Ishikawa (cell line): ENCODE results near the gene DNAH8.

Source experiments
- CREB1 ChIP-seq: IDR thresholded peaks from 2 replicates; pipeline ENCODE4 v1.6.1; 2012; ENCODE audit warnings: low read depth
- EGR1 ChIP-seq: IDR thresholded peaks from 2 replicates; pipeline ENCODE4 v1.6.1; 2012
- EP300 ChIP-seq: IDR thresholded peaks from 2 replicates; pipeline ENCODE4 v1.6.1; 2012; ENCODE audit warnings: borderline replicate concordance
- FOXM1 ChIP-seq: IDR thresholded peaks from 2 replicates; pipeline ENCODE4 v1.6.1; 2012; ENCODE audit warnings: low read depth, borderline replicate concordance
- YY1 ChIP-seq: IDR thresholded peaks from 2 replicates; pipeline ENCODE4 v1.6.1; 2012; ENCODE audit warnings: low read depth
- ZBTB7A ChIP-seq: IDR thresholded peaks from 2 replicates; pipeline ENCODE4 v1.6.1; 2012; ENCODE audit warnings: low read depth
- TF ChIP-seq, protein P1 (sequence below): IDR thresholded peaks from 2 replicates; pipeline ENCODE4 v1.6.1; 2012
- TF ChIP-seq, protein P2 (sequence below): IDR thresholded peaks from 2 replicates; pipeline ENCODE4 v1.6.1; 2012
- TF ChIP-seq, protein P3 (sequence below): IDR thresholded peaks from 2 replicates; pipeline ENCODE4 v1.6.1; 2012; ENCODE audit warnings: low read depth, mild to moderate bottlenecking

DNA sequence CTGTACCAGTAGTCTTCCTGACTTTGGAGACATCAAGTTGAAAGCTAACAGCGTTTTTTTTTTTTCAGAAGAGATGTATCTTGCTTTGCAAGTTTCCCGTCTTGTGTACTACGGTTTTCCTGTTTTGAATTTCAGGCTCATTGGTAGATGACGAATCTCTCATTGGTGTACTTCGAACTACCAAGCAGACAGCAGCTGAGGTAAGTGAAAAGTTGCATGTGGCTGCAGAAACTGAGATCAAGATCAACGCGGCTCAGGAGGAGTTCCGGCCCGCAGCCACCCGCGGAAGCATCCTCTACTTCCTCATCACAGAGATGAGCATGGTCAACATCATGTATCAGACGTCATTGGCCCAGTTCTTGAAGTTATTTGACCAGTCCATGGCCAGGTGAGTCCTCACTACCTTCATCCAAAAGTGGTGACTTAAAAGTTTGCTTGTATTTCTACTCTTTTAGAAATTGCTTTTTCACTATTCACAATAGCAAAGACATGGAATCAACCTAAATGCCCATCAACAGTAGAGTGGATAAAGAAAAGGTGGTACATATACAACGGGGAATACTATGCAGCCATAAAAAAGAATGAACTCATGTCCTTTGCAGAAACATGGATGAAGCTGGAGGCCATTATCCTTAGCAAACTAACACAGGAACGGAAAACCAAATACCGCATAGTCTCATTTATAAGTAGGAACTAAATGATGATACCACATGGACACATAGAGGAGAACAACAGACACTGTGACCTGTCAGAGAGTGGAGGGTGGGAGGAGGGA is 222.9 kb downstream of the DNAH8 start:
- no peak for TF ChIP-seq FOXM1
- TF ChIP-seq EP300 = no peak
- TF ChIP-seq, protein P1, sequence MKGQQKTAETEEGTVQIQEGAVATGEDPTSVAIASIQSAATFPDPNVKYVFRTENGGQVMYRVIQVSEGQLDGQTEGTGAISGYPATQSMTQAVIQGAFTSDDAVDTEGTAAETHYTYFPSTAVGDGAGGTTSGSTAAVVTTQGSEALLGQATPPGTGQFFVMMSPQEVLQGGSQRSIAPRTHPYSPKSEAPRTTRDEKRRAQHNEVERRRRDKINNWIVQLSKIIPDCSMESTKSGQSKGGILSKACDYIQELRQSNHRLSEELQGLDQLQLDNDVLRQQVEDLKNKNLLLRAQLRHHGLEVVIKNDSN = no peak
- TF ChIP-seq, protein P2, sequence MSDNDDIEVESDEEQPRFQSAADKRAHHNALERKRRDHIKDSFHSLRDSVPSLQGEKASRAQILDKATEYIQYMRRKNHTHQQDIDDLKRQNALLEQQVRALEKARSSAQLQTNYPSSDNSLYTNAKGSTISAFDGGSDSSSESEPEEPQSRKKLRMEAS = no peak
- TF ChIP-seq EGR1 = no peak
- TF ChIP-seq, protein P3, sequence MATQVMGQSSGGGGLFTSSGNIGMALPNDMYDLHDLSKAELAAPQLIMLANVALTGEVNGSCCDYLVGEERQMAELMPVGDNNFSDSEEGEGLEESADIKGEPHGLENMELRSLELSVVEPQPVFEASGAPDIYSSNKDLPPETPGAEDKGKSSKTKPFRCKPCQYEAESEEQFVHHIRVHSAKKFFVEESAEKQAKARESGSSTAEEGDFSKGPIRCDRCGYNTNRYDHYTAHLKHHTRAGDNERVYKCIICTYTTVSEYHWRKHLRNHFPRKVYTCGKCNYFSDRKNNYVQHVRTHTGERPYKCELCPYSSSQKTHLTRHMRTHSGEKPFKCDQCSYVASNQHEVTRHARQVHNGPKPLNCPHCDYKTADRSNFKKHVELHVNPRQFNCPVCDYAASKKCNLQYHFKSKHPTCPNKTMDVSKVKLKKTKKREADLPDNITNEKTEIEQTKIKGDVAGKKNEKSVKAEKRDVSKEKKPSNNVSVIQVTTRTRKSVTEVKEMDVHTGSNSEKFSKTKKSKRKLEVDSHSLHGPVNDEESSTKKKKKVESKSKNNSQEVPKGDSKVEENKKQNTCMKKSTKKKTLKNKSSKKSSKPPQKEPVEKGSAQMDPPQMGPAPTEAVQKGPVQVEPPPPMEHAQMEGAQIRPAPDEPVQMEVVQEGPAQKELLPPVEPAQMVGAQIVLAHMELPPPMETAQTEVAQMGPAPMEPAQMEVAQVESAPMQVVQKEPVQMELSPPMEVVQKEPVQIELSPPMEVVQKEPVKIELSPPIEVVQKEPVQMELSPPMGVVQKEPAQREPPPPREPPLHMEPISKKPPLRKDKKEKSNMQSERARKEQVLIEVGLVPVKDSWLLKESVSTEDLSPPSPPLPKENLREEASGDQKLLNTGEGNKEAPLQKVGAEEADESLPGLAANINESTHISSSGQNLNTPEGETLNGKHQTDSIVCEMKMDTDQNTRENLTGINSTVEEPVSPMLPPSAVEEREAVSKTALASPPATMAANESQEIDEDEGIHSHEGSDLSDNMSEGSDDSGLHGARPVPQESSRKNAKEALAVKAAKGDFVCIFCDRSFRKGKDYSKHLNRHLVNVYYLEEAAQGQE = no peak
- no peak for TF ChIP-seq YY1
- TF ChIP-seq ZBTB7A = no peak
- no peak for TF ChIP-seq CREB1
